GM18951 (cell line): ENCODE results near the gene HHAT.

ENCODE experiments used
- POLR2A ChIP-seq: IDR thresholded peaks from 4 replicates; pipeline ENCODE4 v1.6.1; 2011; ENCODE audit warnings: mild to moderate bottlenecking; ENCODE audit not compliant: insufficient read length, insufficient read depth; ENCODE audit errors: extremely low read depth
- in situ Hi-C: fragments of 300-500 bp; cut with MboI; formaldehyde crosslinking; loops from one replicate; pipeline ENCODE4 v1.12.0; 2022; ENCODE audit warnings: low sequenced_read_pairs, mixed read lengths, inconsistent platforms; ENCODE audit not compliant: unreplicated experiment

HHAT gene

GRCh38 chr1:210565306-210565705 is 236.6 kb downstream of the HHAT start:
- in situ Hi-C loops = no loop called here
- no peak for TF ChIP-seq POLR2A

- TF ChIP-seq POLR2A = no peak
- in situ Hi-C loops = no loop called here
Measured at GRCh38 chr1:210568631-210569030, 239.9 kb downstream of the HHAT start.

GRCh38 chr1:210570116-210570515 is 241.4 kb downstream of the HHAT start:
- no peak for TF ChIP-seq POLR2A
- in situ Hi-C loops = no loop called here

GRCh38 chr1:210571356-210572284 is 242.9 kb downstream of the HHAT start:
- in situ Hi-C loops = no loop called here
- TF ChIP-seq POLR2A = no peak

- TF ChIP-seq POLR2A = no peak
- in situ Hi-C loops = no loop called here
Measured at GRCh38 chr1:210573141-210573540, 244.4 kb downstream of the HHAT start.

GRCh38 chr1:210582205-210582970 is 253.7 kb downstream of the HHAT start:
- in situ Hi-C loops = loop anchor here (25.0 kb wide), 1 partner anchor 555 kb away; the partner anchor contains the start of gene KCNH1
- no peak for TF ChIP-seq POLR2A

- TF ChIP-seq POLR2A = no peak
- in situ Hi-C loops = loop anchor here (25.0 kb wide), 1 partner anchor 553 kb away; the partner anchor contains the start of gene KCNH1
Measured at GRCh38 chr1:210584439-210585113, 255.9 kb downstream of the HHAT start.

GRCh38 chr1:210586771-210587170 is 258.1 kb downstream of the HHAT start:
- TF ChIP-seq POLR2A = no peak
- in situ Hi-C loops = loop anchor here (25.0 kb wide), 1 partner anchor 551 kb away; the partner anchor contains the start of gene KCNH1

GRCh38 chr1:210587566-210587965 is 258.9 kb downstream of the HHAT start:
- in situ Hi-C loops = loop anchor here (25.0 kb wide), 1 partner anchor 550 kb away; the partner anchor contains the start of gene KCNH1
- TF ChIP-seq POLR2A = no peak

- in situ Hi-C loops = loop anchor here (25.0 kb wide), 1 partner anchor 549 kb away; the partner anchor contains the start of gene KCNH1
- TF ChIP-seq POLR2A = no peak
Measured at GRCh38 chr1:210588357-210588756, 259.7 kb downstream of the HHAT start.

- TF ChIP-seq POLR2A = no peak
- in situ Hi-C loops = loop anchor here (25.0 kb wide), 1 partner anchor 548 kb away; the partner anchor contains the start of gene KCNH1
Measured at GRCh38 chr1:210588946-210589345, 260.2 kb downstream of the HHAT start.

- in situ Hi-C loops = loop anchor here (25.0 kb wide), 1 partner anchor 546 kb away; the partner anchor contains the start of gene KCNH1
- no peak for TF ChIP-seq POLR2A
Measured at GRCh38 chr1:210591214-210591613, 262.5 kb downstream of the HHAT start.
